LNCAP (cell line): Measurements from ENCODE around the gene DNAH5.

Source experiments
- TF ChIP-seq, protein P1 (sequence below): fragments of 450-650 bp; IDR thresholded peaks from 2 replicates; pipeline ENCODE4 v1.5.1; 2017; ENCODE audit warnings: mild to moderate bottlenecking

DNAH5 gene

DNA sequence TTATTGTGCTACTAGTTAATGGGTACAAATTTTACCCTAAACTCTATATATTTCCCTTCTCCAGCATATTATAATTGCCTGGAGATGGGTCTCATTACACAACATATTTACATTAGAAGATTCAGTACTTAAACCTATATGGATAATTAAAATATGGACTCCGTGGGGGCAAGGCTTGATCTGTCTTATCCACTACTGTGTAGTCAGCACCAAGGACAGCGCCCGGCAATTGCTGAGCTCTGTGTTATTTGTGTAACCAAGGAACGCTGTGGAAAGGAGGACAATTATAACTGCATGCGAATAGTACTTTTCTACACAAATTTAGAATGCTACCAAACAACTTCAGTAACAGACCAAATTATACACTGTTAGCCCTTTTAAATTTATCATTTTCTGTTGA is 77.7 kb downstream of the DNAH5 start:
- TF ChIP-seq, protein P1, sequence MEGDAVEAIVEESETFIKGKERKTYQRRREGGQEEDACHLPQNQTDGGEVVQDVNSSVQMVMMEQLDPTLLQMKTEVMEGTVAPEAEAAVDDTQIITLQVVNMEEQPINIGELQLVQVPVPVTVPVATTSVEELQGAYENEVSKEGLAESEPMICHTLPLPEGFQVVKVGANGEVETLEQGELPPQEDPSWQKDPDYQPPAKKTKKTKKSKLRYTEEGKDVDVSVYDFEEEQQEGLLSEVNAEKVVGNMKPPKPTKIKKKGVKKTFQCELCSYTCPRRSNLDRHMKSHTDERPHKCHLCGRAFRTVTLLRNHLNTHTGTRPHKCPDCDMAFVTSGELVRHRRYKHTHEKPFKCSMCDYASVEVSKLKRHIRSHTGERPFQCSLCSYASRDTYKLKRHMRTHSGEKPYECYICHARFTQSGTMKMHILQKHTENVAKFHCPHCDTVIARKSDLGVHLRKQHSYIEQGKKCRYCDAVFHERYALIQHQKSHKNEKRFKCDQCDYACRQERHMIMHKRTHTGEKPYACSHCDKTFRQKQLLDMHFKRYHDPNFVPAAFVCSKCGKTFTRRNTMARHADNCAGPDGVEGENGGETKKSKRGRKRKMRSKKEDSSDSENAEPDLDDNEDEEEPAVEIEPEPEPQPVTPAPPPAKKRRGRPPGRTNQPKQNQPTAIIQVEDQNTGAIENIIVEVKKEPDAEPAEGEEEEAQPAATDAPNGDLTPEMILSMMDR, result no peak

DNA sequence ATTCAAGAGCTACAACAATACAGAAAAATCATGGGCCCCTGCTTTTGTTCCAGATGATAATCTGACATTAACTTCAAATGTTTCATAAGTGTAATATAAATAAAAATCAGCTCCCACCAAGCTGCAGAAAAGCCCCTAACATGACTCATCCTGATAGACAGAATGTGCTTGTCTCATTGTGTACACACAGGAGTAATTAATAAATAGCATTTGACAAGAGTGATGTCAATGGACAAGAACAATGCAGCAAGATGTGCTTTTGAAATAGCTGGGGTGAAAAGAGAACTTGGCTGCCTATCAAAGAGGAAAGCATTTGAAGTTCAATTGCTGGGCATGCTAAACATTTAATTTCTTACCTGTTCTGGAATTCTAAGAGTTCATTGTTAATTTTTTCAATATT is 79.2 kb downstream of the DNAH5 start:
- TF ChIP-seq, protein P1, result no peak

GRCh38 chr5:13860146-13860545 is 84.3 kb downstream of the DNAH5 start:
- TF ChIP-seq, protein P1, result no peak

DNA sequence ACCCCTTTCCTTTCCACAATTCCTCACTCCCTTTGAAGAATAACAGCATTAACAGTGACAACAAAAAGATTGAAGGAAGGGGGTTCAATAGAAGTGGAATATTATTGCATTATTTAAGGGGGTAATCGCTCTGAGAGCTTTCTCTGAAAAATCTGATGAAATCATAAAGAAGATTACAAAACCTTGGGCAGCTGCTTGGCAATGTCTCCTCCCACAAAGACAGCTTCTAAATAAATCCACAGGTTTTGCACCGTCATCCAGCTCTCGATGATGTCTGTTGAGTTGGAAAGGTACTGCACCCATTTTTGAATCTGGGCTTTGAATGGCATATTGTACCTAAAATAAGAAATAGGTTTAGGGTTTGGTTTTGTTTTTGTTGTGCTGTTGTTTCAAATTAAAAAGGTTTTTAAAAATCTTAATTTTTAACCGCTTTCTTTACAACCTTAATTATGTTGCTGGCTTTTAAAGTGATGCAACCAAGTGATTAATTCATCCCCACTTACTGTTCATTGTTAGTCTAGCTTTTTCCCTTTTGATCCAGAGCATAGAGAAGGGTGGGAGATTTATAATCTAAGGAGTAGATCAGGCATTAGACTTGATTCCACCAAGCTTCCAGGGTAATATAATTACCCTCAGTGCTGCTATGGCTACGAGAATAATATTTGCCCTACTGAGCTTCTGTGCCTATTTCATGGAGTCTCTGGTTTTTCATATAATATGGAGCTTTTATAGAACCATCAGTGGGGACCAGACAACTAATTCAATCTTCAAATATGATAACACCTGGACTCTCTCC is 85.0 kb downstream of the DNAH5 start:
- TF ChIP-seq, protein P1, result no peak

DNA sequence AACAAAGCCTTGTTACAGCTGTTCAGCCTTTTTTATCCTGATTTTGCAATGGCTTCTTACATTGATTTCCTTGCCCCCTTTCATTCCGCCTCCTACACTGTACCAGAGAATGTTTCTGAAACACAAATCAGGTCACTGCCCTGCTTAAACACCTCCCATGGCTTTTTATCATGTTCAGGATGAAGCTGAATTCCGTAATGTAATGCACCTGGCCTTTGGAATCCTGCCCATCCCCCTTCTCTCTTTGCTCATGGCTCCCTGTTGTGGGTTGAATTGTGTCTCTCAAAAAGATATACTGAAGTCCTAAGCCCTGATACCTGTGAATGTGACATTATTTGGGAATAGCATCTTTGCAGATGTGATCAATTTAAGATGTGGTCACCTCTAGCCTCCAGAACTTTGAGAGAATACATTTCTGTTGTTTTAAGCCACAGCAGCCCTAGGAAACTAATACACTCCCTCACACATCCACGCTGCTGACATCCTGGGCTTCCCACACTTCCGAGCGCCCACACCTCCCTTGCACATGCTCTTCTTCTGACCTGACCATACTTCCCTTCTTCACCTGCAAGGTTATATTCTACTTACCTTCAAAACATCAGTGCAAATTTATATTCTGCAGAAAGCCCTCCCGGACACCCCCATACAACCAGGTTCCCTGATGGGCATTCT is 101.2 kb downstream of the DNAH5 start:
- TF ChIP-seq, protein P1, result no peak

GRCh38 chr5:13833440-13833839 is 111.0 kb downstream of the DNAH5 start:
- TF ChIP-seq, protein P1, result no peak

DNA sequence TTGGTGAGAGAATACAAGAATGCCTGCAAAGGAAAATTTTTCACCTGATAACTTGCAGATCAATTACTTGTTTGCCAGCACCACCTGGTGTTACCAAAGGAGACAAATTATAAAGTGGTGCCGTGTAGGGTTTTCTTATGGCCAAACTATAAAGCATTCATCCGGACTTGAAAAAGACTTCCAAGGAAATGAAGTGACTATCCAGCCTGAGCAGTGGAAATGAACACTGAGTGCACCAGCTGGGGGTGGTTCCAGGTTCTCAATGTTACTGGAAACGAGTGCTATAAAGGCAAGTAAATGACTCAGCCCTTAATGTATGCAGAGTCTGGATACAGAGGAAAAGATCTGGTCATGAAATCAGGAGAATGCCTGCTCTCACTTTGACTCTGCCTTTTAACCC is 113.1 kb downstream of the DNAH5 start:
- TF ChIP-seq, protein P1, result peak; percentile 26; the same call in 1 of the 2 replicates
